Activated naive CD8-positive, alpha-beta T cell treated with anti-CD3 and anti-CD28 coated beads for 36 hours (primary cell): ENCODE measurements around the gene CHRNA1. TPM values are rescaled to one million over a fixed set of nuclear protein-coding genes. Genes with fewer than 3 reads are reported as not detected.

Experiments
- DNase-seq: peaks from one replicate; pipeline ENCODE4 v3.0.0; 2021
- H3K27ac Mint-ChIP-seq: one replicate; pipeline ENCODE4 v1.8.0; 2022; ENCODE audit warnings: mild to moderate bottlenecking, moderate library complexity, mixed read lengths
- H3K27me3 Mint-ChIP-seq: one replicate; pipeline ENCODE4 v1.8.0; 2022; ENCODE audit warnings: mild to moderate bottlenecking, mixed read lengths
- H3K36me3 Mint-ChIP-seq: one replicate; pipeline ENCODE4 v1.8.0; 2021; ENCODE audit warnings: mild to moderate bottlenecking, mixed read lengths
- H3K4me1 Mint-ChIP-seq: one replicate; pipeline ENCODE4 v1.8.0; 2021; ENCODE audit warnings: mixed read lengths
- H3K4me3 Mint-ChIP-seq: one replicate; pipeline ENCODE4 v1.8.0; 2022; ENCODE audit warnings: mild to moderate bottlenecking, moderate library complexity, mixed read lengths
- H3K9me3 Mint-ChIP-seq: one replicate; pipeline ENCODE4 v1.8.0; 2022; ENCODE audit warnings: mixed read lengths
- total RNA-seq, 2 experiments: library from RNA; stranded (reverse); gene quantifications; one replicate each; pipeline ENCODE4 v1.2.3, GENCODE V29; 2021

The CHRNA1 gene
- total RNA-seq, 2 experiments from 2014 or later: not detected

- H3K27ac Mint-ChIP-seq: peak overlapping the region; percentile 25
- H3K9me3 Mint-ChIP-seq: no peaks in the 10 kb centered on the region
- no peaks in the 10 kb centered on the region for H3K27me3 Mint-ChIP-seq
- no peak overlapping the region for H3K4me3 Mint-ChIP-seq
- H3K4me1 Mint-ChIP-seq: peaks cover 70% of the 10 kb centered on the region
- DNase-seq: no peak
- H3K36me3 Mint-ChIP-seq: no peaks in the 10 kb centered on the region
These were observed 12.0 kb upstream of the CHRNA1 start for GRCh38 chr2:174776223-174776622.

- Mint-ChIP-seq H3K27ac (no peak overlapping the region), H3K36me3 (no peaks in the 10 kb centered on the region), H3K4me3 (no peak overlapping the region), H3K9me3 (no peaks in the 10 kb centered on the region), H3K4me1 (peaks cover 67% of the 10 kb centered on the region), H3K27me3 (no peaks in the 10 kb centered on the region)
- DNase-seq: no peak
These were observed 11.3 kb upstream of the CHRNA1 start for GRCh38 chr2:174775571-174775980.

GRCh38 chr2:174774886-174775285 lies 10.6 kb upstream of the CHRNA1 start:
- Mint-ChIP-seq H3K27me3 (no peaks in the 10 kb centered on the region), H3K4me1 (peaks cover 60% of the 10 kb centered on the region), H3K27ac (no peak overlapping the region), H3K9me3 (no peaks in the 10 kb centered on the region), H3K4me3 (no peak overlapping the region), H3K36me3 (no peaks in the 10 kb centered on the region)
- DNase-seq: no peak

GRCh38 chr2:174773215-174773614 lies 8.9 kb upstream of the CHRNA1 start:
- Mint-ChIP-seq H3K27ac (no peak overlapping the region), H3K27me3 (no peaks in the 10 kb centered on the region), H3K9me3 (no peaks in the 10 kb centered on the region), H3K4me1 (peaks cover 43% of the 10 kb centered on the region), H3K4me3 (no peak overlapping the region), H3K36me3 (no peaks in the 10 kb centered on the region)
- DNase-seq: no peak

- no peak for DNase-seq
- Mint-ChIP-seq H3K9me3 (no peaks in the 10 kb centered on the region), H3K4me3 (no peak overlapping the region), H3K4me1 (peaks cover 35% of the 10 kb centered on the region), H3K36me3 (no peaks in the 10 kb centered on the region), H3K27ac (peak overlapping the region; percentile 70), H3K27me3 (no peaks in the 10 kb centered on the region)
These were observed 8.2 kb upstream of the CHRNA1 start for GRCh38 chr2:174772472-174772801.

GRCh38 chr2:174771631-174772471 lies 7.6 kb upstream of the CHRNA1 start:
- Mint-ChIP-seq H3K9me3 (no peaks in the 10 kb centered on the region), H3K4me1 (peaks cover 30% of the 10 kb centered on the region), H3K27ac (peak overlapping the region; percentile 70)

GRCh38 chr2:174771136-174771535 lies 6.9 kb upstream of the CHRNA1 start:
- Mint-ChIP-seq H3K27ac (no peak overlapping the region), H3K27me3 (no peaks in the 10 kb centered on the region), H3K4me1 (peaks cover 25% of the 10 kb centered on the region), H3K36me3 (no peaks in the 10 kb centered on the region), H3K9me3 (no peaks in the 10 kb centered on the region), H3K4me3 (no peak overlapping the region)
- no peak for DNase-seq

More at GRCh38 chr2:174771631-174772471, 7.6 kb upstream of the CHRNA1 start:
- no peak overlapping the region for H3K4me3 Mint-ChIP-seq
- no peaks in the 10 kb centered on the region for H3K27me3 Mint-ChIP-seq
- H3K36me3 Mint-ChIP-seq: no peaks in the 10 kb centered on the region
- DNase-seq: peak; percentile 67

- H3K36me3 Mint-ChIP-seq: no peaks in the 10 kb centered on the region
- no peaks in the 10 kb centered on the region for H3K9me3 Mint-ChIP-seq
- no peak overlapping the region for H3K27ac Mint-ChIP-seq
- no peak for DNase-seq
- H3K4me3 Mint-ChIP-seq: no peak overlapping the region
- H3K27me3 Mint-ChIP-seq: no peaks in the 10 kb centered on the region
- peaks cover 18% of the 10 kb centered on the region for H3K4me1 Mint-ChIP-seq
These were observed 4.3 kb upstream of the CHRNA1 start for GRCh38 chr2:174768557-174768956.

GRCh38 chr2:174766271-174766670 lies 2.0 kb upstream of the CHRNA1 start:
- DNase-seq: no peak
- Mint-ChIP-seq H3K4me1 (peaks cover 17% of the 10 kb centered on the region), H3K27ac (no peak overlapping the region), H3K27me3 (peaks cover 3% of the 10 kb centered on the region), H3K4me3 (no peak overlapping the region), H3K9me3 (no peaks in the 10 kb centered on the region), H3K36me3 (no peaks in the 10 kb centered on the region)

GRCh38 chr2:174765576-174765975 lies 1.3 kb upstream of the CHRNA1 start:
- Mint-ChIP-seq H3K36me3 (no peaks in the 10 kb centered on the region), H3K27ac (no peak overlapping the region), H3K4me3 (no peak overlapping the region), H3K27me3 (peaks cover 3% of the 10 kb centered on the region), H3K9me3 (no peaks in the 10 kb centered on the region), H3K4me1 (peaks cover 17% of the 10 kb centered on the region)
- DNase-seq: no peak

- Mint-ChIP-seq H3K27me3 (peaks cover 3% of the 10 kb centered on the region), H3K4me1 (peaks cover 21% of the 10 kb centered on the region), H3K27ac (no peak overlapping the region), H3K36me3 (no peaks in the 10 kb centered on the region), H3K9me3 (no peaks in the 10 kb centered on the region), H3K4me3 (no peak overlapping the region)
- DNase-seq: no peak
These were observed 492 bp downstream of the CHRNA1 start for GRCh38 chr2:174763780-174764179.

GRCh38 chr2:174762464-174762863 lies 1.8 kb downstream of the CHRNA1 start:
- no peak overlapping the region for H3K27ac Mint-ChIP-seq
- no peaks in the 10 kb centered on the region for H3K36me3 Mint-ChIP-seq
- H3K9me3 Mint-ChIP-seq: no peaks in the 10 kb centered on the region
- H3K4me1 Mint-ChIP-seq: peaks cover 21% of the 10 kb centered on the region
- no peak for DNase-seq
- no peak overlapping the region for H3K4me3 Mint-ChIP-seq
- peaks cover 3% of the 10 kb centered on the region for H3K27me3 Mint-ChIP-seq

- no peaks in the 10 kb centered on the region for H3K9me3 Mint-ChIP-seq
- no peak overlapping the region for H3K27ac Mint-ChIP-seq
- H3K4me1 Mint-ChIP-seq: peaks cover 21% of the 10 kb centered on the region
- no peaks in the 10 kb centered on the region for H3K36me3 Mint-ChIP-seq
- peaks cover 3% of the 10 kb centered on the region for H3K27me3 Mint-ChIP-seq
- DNase-seq: no peak
- H3K4me3 Mint-ChIP-seq: no peak overlapping the region
These were observed 2.4 kb downstream of the CHRNA1 start for GRCh38 chr2:174761837-174762236.

GRCh38 chr2:174760845-174761473 lies 3.3 kb downstream of the CHRNA1 start:
- Mint-ChIP-seq H3K27me3 (peaks cover 3% of the 10 kb centered on the region), H3K4me3 (no peak overlapping the region), H3K27ac (no peak overlapping the region), H3K9me3 (no peaks in the 10 kb centered on the region), H3K4me1 (peaks cover 21% of the 10 kb centered on the region), H3K36me3 (no peaks in the 10 kb centered on the region)
- no peak for DNase-seq

GRCh38 chr2:174759381-174760065 lies 4.7 kb downstream of the CHRNA1 start:
- Mint-ChIP-seq H3K27me3 (peaks cover 3% of the 10 kb centered on the region), H3K4me1 (peaks cover 17% of the 10 kb centered on the region), H3K36me3 (no peaks in the 10 kb centered on the region), H3K9me3 (no peaks in the 10 kb centered on the region), H3K4me3 (no peak overlapping the region), H3K27ac (no peak overlapping the region)
- DNase-seq: no peak
